ENCODE results near the gene ARHGAP15. TPM values are rescaled to one million over a fixed set of nuclear protein-coding genes. Genes with fewer than 3 reads are reported as not detected.

ARHGAP15 gene
- total and polyA plus RNA-seq, 3 donors from 2014 or later, result 2.2 to 15.0 (median 7.7) TPM

GRCh38 chr2:143152219-143152618, 23.0 kb downstream of the ARHGAP15 start:
- no peaks in the 10 kb centered on the region for H3K36me3 ChIP-seq (ENCODE audit: low read depth, missing control alignments)
- H3K27ac ChIP-seq, result no peak overlapping the region
- H3K27me3 ChIP-seq, result no peaks in the 10 kb centered on the region
- intact Hi-C loops (cut with DNase I; ENCODE audit: low total_unique reads), result no loop called here
- no peak for TF ChIP-seq POLR2A (IDR thresholded peaks at IDR 0.05)
- no peak overlapping the region for H3K4me3 ChIP-seq
- no peaks in the 10 kb centered on the region for H3K4me1 ChIP-seq
- no peak for DNase-seq
- WGBS, 2 donors, result 77 to 88% methylated on average over 2 of the region's 2 CpGs
- H3K9me3 ChIP-seq, result no peaks in the 10 kb centered on the region

GRCh38 chr2:143152637-143153036, 23.4 kb downstream of the ARHGAP15 start:
- no peak for TF ChIP-seq POLR2A (IDR thresholded peaks at IDR 0.05)
- TF ChIP-seq CTCF (IDR thresholded peaks at IDR 0.05), result no peak
- no peaks in the 10 kb centered on the region for H3K4me1 ChIP-seq
- intact Hi-C loops (cut with DNase I; ENCODE audit: low total_unique reads), result no loop called here
- no peaks in the 10 kb centered on the region for H3K36me3 ChIP-seq (ENCODE audit: low read depth, missing control alignments)
- DNase-seq, result no peak
- H3K27me3 ChIP-seq, result no peaks in the 10 kb centered on the region
- no peak overlapping the region for H3K4me3 ChIP-seq
- H3K9me3 ChIP-seq, result no peaks in the 10 kb centered on the region
- no peak overlapping the region for H3K27ac ChIP-seq
- WGBS, 2 donors, result 69 to 80% methylated on average over 3 of the region's 3 CpGs

DNA sequence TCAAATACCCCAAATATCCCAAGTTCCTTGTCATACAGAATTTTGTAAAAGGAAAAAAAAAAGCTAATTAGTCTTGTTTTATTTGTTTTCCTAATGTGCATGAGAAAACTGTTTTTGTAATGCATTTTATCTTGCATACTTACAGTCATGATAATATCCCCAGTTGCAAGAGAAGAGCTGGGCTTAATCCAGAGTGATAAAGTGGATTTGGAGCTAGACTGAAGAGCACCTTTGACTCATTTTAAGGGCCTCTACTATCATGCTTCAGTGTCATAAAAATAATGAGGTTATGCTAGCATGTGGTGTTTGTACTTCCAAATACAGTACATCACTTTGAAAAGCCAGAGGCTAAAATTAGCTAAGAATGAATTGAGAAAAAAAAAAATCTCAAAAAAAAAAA, 26.4 kb downstream of the ARHGAP15 start:
- Histone ChIP-seq H3K4me1 (no peaks in the 10 kb centered on the region), H3K27ac (no peak overlapping the region), H3K4me3 (no peak overlapping the region), H3K9me3 (no peaks in the 10 kb centered on the region), H3K36me3 (ENCODE audit: low read depth, missing control alignments) (no peaks in the 10 kb centered on the region), H3K27me3 (no peaks in the 10 kb centered on the region)
- intact Hi-C loops (cut with DNase I; ENCODE audit: low total_unique reads), result no loop called here
- no peak for DNase-seq
- TF ChIP-seq CTCF (IDR thresholded peaks at IDR 0.05), result no peak
- TF ChIP-seq POLR2A (IDR thresholded peaks at IDR 0.05), result no peak

- Histone ChIP-seq H3K27me3 (no peaks in the 10 kb centered on the region), H3K27ac (no peak overlapping the region), H3K4me3 (no peak overlapping the region), H3K4me1 (no peaks in the 10 kb centered on the region), H3K9me3 (no peaks in the 10 kb centered on the region), H3K36me3 (ENCODE audit: low read depth, missing control alignments) (no peaks in the 10 kb centered on the region)
- no peak for TF ChIP-seq POLR2A (IDR thresholded peaks at IDR 0.05)
- no peak for TF ChIP-seq CTCF (IDR thresholded peaks at IDR 0.05)
- intact Hi-C loops (cut with DNase I; ENCODE audit: low total_unique reads), result no loop called here
- DNase-seq, result no peak
- WGBS, 2 donors, result 79 to 92% methylated on average over 1 of the region's 1 CpG
These were observed 27.8 kb downstream of the ARHGAP15 start for GRCh38 chr2:143157001-143157400.

GRCh38 chr2:143157418-143157817, 28.2 kb downstream of the ARHGAP15 start:
- Histone ChIP-seq H3K27me3 (no peaks in the 10 kb centered on the region), H3K4me1 (no peaks in the 10 kb centered on the region), H3K4me3 (no peak overlapping the region), H3K9me3 (no peaks in the 10 kb centered on the region), H3K27ac (no peak overlapping the region), H3K36me3 (ENCODE audit: low read depth, missing control alignments) (no peaks in the 10 kb centered on the region)
- no peak for DNase-seq
- WGBS, 2 donors, result 48 to 66% methylated on average over 3 of the region's 3 CpGs
- intact Hi-C loops (cut with DNase I; ENCODE audit: low total_unique reads), result no loop called here
- TF ChIP-seq POLR2A (IDR thresholded peaks at IDR 0.05) (no peak), CTCF (IDR thresholded peaks at IDR 0.05) (no peak)
